ENCODE measurements around the gene ENAH. TPM values are rescaled to one million over a fixed set of nuclear protein-coding genes. Genes with fewer than 3 reads are reported as not detected.
A peak's percentile ranks its signal among the peaks of the same experiment; 100 is the strongest.

ENAH gene
- total and polyA plus RNA-seq, 9 of the 15 experiments (the other 6 are each of a cell fraction or from before 2014, with no cell fraction given) = 0.03 to 1.2 (median 0.15) TPM

- TF ChIP-seq BCLAF1 (IDR thresholded peaks at IDR 0.05; ENCODE audit: borderline replicate concordance in 1 of 2, control insufficient read depth in 1 of 2, low read depth in 2 of 2, low read length in 1 of 2) (no peak), RBM39 (optimal IDR thresholded peaks at IDR 0.05; ENCODE audit: low read depth, low read length) (no peak), STAG1 (CRISPR knock-in tag; IDR thresholded peaks at IDR 0.05; ENCODE audit: borderline replicate concordance) (no peak), MEF2D (tag; conservative IDR thresholded peaks at IDR 0.05; ENCODE audit: low read depth) (peak; percentile 95), ZNF655 (CRISPR knock-in tag; IDR thresholded peaks at IDR 0.05) (no peak), DIDO1 (tag; IDR thresholded peaks at IDR 0.05; ENCODE audit: low read depth) (no peak), GMEB1 (CRISPR knock-in tag; IDR thresholded peaks at IDR 0.05) (peak; percentile 43; the same call in 1 of the 2 replicates), HSF4 (CRISPR knock-in tag; IDR thresholded peaks at IDR 0.05; ENCODE audit: borderline replicate concordance) (peak; percentile 71; the same call in 1 of the 2 replicates), CHAMP1 (IDR thresholded peaks at IDR 0.05) (no peak), ZNF217 (CRISPR knock-in tag; IDR thresholded peaks at IDR 0.05) (no peak), TAF15 (IDR thresholded peaks at IDR 0.05; ENCODE audit: low read depth, low read length) (no peak), FOSL1 (tag; conservative IDR thresholded peaks at IDR 0.05) (no peak; the same call in 1 of the 2 replicates), PHF20 (IDR thresholded peaks at IDR 0.05; ENCODE audit: partially characterized antibody) (no peak), KAT2B (IDR thresholded peaks at IDR 0.05; ENCODE audit: low read depth, low read length) (no peak), MTA3 (IDR thresholded peaks at IDR 0.05; ENCODE audit: borderline replicate concordance) (no peak), ZNF143 (CRISPR knock-in tag; IDR thresholded peaks at IDR 0.05) (no peak), PURB (CRISPR knock-in tag; IDR thresholded peaks at IDR 0.05; ENCODE audit: low read depth) (no peak), ZNF785 (CRISPR knock-in tag; IDR thresholded peaks at IDR 0.05) (peak; percentile 68; the same call in 1 of the 2 replicates), HDAC2 (IDR thresholded peaks at IDR 0.05) (no peak), ZNF175 (CRISPR knock-in tag; IDR thresholded peaks at IDR 0.05; ENCODE audit: low read depth) (peak; percentile 97), GATA2 (CRISPR knock-in tag; IDR thresholded peaks at IDR 0.05) (no peak), ZBTB8A (IDR thresholded peaks at IDR 0.05; ENCODE audit: partially characterized antibody) (no peak)
These were observed 186.1 kb downstream of the ENAH start (continued) for GRCh38 chr1:225466848-225467192.
